PFSK-1 (cell line): ENCODE measurements around the gene AP5Z1.

Experiments
- FOXP2 ChIP-seq: optimal IDR thresholded peaks from 2 replicates; pipeline ENCODE3; 2011; ENCODE audit warnings: borderline replicate concordance, control low read depth, inconsistent platforms; ENCODE audit not compliant: insufficient read depth; ENCODE audit errors: extremely low read length, extremely low read depth
- POLR2AphosphoS5 ChIP-seq: IDR thresholded peaks from 2 replicates; pipeline ENCODE4 v1.6.1; 2012; ENCODE audit warnings: low read depth, mild to moderate bottlenecking, control low read depth, low read length, moderate library complexity
- SIN3A ChIP-seq: IDR thresholded peaks from 2 replicates; pipeline ENCODE4 v1.6.1; 2012; ENCODE audit warnings: mild to moderate bottlenecking, low read length, moderate library complexity, borderline replicate concordance; ENCODE audit not compliant: insufficient read depth
- TAF1 ChIP-seq: IDR thresholded peaks from 2 replicates; pipeline ENCODE4 v1.6.1; 2012; ENCODE audit warnings: low read length, control low read depth, borderline replicate concordance; ENCODE audit not compliant: insufficient read depth

- TF ChIP-seq POLR2AphosphoS5 (no peak), TAF1 (no peak), FOXP2 (no peak), SIN3A (no peak)
Observed at GRCh38 chr7:4833176-4833575, 57.8 kb downstream of the AP5Z1 start.
